Measurements from ENCODE around the gene RARRES2.

RARRES2 gene

DNA sequence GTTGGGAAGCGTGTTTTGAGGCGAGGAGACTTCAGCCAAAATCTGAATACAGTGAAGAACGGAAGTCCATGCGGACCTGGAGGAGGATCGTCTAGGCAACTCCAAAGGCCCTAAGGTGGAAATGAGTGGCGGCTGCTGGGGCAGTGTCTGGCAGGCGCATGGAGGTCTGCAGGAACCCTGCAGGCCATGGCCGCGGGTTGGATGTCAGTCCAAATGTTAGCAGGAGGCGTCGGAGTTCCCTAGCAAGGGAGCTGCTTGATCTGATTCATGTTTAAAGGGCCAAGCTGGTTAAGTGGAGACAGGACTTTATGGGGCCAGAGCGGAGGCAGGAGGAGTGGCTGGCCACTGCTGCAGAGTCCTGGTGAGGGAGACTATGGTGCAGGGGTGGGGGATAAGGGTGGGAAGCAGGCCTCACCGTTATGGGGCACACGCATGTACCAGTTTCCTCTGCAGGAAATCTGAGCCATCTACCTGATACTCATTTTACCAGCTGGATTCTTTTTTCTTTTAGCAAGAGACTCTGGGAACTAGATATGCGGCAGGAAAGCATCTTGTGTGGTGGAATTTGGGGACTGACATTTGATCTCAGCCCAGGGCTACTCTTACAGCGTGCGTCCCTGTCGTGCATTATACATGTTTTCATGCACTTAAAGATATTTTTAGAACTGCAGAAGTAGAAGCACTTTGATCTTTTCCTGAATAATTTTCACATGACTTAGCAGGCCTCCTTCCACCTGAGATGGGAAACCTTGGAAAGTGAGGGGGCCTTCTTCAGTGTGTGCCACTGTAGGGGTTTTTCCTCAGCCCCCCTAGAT is 20.6 kb upstream of the RARRES2 start:
- no peak for DNase-seq (ENCODE audit: low read depth in 3 of 3)

DNA sequence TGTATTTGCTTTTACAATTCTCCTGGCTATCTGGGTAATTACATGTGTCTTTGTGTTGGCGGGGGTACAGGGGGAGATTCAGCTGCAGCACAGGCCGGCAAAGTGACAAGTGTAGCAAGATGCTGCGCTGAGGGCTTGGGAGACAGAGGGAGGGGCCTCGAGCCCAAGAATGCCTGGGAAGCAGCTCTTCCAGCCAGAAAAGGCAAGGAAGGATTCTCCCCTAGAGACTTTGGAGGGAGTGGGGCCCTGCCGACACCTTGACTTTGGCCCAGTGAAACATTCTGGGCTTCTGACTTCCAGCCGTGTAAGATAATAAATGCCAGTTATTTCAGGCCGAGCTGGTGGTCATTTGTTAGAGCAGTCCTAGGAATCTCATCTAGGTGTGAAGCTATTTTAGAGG is 20.0 kb upstream of the RARRES2 start:
- no peak for DNase-seq (ENCODE audit: low read depth in 3 of 3)

DNA sequence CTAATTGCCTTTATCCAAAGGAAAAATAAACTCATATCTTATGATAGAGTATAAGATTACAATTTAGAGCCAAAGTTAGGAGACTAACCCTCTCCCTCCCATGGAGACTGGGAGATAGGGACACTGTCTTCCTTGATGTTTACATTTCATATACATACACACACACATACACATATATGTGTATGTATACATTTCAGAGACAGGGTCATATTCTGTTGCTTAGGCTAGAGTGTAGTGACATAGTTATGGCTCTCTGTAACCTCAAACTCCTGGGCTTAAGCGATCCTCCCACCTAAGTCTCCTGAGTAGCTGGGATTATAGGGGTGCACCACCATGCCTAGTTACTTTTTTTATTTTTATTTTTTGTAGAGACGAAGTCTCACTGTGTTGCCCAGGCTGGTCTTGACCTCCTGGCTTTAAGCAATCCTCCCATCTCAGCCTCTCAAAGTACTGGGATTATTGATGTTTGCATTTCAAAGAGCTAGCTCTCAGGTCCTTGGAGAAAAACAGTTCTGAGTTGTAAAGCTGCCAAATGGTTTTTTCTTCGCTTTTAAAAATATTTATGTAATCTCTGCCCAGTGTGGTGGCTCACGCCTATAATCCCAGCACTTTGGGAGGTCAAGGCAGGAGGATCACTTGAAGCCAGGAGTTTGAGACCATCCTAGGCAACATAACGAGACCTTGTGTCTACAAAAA is 19.1 kb upstream of the RARRES2 start:
- no peak for DNase-seq (ENCODE audit: low read depth in 3 of 3)

DNA sequence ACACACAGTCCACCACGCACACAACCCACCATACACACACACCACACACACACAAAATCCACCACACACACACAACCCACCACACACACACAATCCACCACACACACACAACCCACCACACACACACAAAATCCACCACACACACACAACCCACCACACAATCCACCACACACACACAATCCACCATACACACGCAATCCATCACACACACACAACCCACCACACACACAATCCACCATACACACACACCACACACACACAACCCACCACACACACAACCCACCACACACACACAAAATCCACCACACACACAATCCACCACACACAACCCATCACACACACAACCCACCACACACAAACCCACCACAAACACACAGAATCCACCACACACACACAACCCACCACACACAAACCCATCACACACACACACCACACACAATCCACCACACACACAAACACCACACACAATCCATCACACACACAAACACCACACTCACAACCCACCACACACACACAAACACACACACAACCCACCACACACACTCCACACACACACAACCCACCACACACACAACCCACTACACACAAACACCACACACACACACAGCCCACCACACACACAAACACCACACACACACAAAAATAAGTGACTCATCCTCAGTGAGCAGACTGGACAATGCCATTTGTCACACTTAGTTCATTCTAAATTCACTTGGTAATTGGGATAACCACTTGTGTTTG is 18.4 kb upstream of the RARRES2 start:
- DNase-seq (ENCODE audit: low read depth in 3 of 3): no peak

DNA sequence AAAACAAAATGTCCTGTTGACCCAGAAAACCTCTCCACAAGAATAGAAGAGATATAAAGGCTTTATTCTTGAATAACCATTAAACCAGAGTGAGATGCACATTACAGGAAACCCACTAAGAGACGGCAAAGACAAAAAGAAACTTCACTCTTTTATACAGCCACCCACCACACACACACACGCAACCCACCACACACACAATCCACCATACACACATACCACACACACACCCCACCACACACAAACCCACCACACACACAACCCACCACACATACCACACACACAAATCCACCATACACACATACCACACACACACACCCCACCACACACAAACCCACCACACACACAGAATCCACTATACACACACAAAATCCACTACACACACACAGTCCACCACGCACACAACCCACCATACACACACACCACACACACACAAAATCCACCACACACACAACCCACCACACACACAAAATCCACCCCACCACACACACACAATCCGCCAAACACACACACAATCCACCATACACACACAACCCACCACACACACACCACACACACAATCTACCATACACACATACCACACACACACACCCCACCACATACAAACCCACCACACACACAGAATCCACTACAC is 17.7 kb upstream of the RARRES2 start:
- no peak for DNase-seq (ENCODE audit: low read depth in 3 of 3)

DNA sequence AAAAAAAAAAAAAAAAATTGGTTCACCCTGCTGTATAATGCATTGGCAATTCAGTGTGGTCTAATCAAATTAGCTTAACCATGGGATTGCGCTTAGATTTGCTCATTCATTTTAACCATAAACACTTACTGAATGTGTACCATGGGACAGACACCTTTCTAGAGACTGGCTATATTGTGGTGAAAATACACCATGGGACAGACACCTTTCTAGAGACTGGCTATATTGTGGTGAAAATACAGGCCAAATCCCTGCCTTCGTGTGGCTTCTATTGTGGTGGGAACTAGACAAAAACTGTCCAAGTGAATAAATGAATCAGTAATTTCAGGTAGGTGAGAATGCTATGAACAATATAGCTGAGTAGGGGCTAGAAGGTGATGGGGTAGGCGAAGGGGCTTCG is 17.0 kb upstream of the RARRES2 start:
- no peak for DNase-seq (ENCODE audit: low read depth in 3 of 3)

DNA sequence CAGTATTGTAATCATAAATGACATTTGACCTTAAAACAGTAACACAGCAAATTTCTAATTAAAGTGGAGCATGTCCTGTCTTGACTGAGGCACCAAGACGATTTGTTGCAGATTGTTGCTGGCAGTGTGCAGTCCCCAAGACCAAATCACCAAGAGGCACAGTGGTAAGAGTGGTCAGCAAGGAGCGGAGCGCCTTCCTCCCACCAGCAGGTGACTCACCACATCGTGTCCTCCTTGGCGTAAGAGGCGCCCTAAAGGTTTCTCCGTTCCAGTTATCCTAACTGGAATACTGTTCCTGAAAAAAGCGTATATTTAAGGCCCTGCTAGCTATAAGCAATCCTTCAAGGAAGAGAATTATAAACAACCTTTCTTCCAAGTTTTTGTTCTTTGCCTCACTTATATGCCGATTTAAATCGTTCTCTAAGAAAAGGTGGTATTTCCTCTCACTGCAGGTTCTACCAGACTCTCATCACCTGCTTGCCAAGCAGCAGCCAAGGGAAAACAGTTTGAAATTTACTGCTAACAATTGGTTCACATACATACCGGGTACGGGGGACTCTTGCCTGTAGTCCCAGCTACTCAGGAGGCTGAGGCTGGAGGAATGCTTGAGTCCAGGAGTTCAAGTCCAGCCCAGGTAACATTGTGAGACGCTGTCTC is 16.5 kb upstream of the RARRES2 start:
- DNase-seq (ENCODE audit: low read depth in 3 of 3): no peak

DNA sequence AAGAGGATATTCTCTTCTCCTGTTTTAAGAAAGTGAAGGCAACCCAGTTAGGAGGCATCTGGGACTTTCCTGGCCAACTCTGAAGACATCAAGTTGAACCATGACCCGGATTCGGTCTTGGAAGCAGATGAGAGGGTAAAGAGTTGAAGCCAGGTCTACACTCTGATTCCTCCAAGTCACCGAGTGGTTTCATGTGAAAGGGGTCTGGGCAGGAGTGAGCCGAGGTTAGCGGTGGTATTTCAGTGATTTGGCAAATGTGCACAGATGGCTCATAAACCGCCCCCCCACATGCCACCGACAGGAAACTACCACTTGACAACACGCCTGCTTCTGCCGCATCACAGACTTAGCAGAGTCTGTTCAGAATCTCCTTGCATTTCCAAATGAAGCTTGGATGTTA is 15.8 kb upstream of the RARRES2 start:
- peak; percentile 33 to 56 (median 38) for DNase-seq (ENCODE audit: low read depth in 3 of 3)

DNA sequence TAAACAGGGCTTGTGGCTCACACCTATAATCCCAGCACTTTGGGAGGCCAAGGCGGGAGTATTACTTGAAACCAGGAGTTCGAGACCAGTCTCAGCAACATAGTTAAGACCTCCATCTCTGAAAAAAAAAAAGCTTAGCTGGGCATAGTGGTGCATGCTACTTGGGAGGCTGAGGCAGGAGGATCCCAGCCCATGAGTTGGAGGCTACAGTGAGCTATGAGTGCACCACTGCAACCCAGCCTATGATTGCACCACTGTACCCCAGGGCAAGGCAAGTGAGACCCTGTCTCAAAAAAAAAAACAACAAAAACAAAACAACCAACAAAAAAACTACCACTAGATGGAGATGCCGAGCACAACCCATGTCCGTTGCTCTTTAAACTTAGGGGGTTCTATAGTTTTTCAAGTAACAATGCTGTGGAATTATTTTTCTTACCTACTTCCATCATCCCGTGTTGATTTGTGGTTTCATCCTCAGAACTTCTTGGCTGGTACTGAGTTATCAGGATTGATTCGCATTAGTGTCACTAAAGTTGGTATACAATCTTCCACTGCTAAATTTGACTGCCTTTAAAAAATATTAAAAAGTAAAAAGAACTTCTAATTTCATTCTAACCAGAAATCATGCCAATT is 15.0 kb upstream of the RARRES2 start:
- no peak for DNase-seq (ENCODE audit: low read depth in 3 of 3)

DNA sequence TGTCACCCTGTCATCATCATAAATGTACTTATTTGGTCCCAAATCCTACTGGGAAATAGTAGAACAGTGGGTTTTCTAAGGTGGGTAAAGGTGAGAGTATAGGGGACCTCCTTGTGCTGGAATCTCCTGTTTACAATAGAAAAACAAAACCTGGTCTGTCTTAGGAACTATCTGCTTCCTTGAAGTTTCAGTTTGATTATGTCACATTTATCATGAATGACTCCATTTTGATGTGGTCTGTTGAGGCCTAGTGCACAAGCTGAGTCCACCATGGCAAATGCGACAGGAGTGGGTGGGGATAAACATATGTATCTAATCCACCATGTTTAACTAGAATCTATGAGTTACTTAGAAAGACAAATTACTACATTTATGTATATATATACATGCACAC is 14.2 kb upstream of the RARRES2 start:
- no peak for DNase-seq (ENCODE audit: low read depth in 3 of 3)

DNA sequence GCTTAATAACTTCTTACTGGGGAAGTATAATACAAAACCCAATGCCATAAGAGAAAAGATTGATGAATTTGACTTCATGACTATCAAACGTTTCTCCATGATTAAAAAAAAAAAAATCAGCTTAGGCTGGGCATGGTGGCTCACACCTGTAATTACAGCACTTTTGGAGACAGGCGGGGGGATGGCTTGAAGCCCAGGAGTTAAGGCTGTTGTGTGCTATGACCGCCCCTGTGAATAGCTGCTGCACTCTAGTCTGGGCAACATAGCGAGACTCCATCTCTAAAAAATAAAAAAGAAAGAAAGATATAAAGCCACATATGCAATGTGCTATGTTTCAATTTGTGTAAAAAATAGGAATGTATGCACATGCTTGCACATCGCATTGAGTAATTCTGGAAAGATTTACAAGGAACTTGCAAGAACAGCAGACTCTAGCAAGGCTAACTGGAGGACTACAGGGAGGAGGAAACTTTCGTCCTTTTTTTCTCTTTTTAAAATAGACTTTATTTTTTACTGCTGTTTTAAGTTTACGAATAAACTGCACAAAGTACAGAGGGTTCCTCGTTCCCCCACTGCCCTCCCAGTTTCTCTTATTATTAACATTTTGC is 10.3 kb upstream of the RARRES2 start:
- DNase-seq (ENCODE audit: low read depth in 3 of 3): no peak

DNA sequence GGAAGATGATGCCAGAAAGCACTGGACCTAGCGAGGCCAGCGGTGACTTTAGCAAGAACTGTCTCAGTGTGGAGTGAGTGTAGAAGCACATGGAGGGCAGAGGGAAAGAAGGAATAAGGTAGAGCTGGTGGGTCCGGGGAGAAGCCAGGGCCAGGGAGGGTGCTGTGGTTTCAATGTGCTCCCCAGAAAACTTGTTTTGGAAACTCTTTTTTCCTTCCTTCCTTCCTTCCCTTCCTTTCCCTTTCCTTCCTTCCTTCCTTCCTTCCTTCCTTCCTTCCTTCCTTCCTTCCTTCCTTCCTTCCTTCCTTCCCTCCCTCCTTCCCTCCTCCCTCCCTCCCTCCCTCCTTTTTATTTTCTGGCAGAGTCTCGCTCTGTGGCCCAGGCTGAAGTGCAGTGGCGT is 5.5 kb upstream of the RARRES2 start:
- DNase-seq (ENCODE audit: low read depth in 3 of 3): no peak

DNA sequence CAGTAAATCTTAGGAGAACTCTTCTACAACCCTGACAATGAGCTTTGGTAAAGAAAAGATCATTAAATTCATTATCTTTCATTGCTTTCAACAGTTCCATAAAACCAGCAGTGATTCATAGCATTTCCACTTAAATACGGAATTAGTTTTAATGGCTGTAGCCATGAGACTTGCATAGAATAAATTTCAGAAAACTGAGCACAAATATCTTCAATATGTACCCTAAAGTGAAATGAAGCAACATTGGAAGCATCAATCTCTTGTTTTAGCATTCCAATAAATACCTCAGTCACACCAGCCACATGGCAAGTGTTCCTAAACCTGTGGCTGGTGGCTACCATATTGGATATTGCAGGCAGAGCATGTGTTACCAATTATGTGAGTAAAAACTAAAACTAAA is 3.6 kb upstream of the RARRES2 start:
- no peak for DNase-seq (ENCODE audit: low read depth in 3 of 3)

DNA sequence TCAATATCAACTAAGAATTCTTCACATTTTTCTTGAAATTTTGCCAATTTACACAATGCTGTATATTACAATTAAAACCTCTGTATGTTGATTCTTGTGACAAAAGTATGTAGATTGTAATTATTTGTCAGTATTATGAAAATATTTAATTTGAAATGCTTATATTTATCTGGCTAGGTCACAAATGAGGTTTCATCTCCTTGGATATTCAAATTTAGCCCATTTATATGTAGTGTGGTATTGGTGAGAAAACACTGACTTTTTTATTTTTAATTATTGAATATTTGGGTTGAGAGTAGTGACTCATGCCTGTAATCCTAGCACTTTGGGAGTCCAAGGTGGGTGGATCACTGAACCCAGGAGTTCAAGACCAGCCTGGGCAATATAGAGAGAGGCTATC is 2.9 kb upstream of the RARRES2 start:
- no peak for DNase-seq (ENCODE audit: low read depth in 3 of 3)

DNA sequence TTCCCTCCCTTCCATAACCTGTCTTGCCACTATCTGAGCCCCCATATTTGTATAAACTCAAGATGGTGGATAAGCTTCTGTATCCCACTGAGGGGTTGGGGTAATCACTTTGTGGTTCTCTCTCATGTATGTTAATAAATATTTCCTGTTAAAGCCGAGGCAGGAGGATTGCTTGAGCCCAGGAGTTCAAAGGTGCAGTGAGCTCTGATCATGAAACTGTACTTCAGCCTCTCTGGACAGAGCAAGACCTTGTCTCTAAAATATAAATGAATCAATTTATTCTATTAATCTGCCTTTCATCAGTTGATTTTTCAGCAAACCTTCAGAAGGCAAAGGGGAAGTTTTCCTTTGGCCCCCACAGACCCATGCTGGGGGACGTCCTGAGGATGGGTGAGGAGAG is 1.8 kb upstream of the RARRES2 start:
- DNase-seq (ENCODE audit: low read depth in 3 of 3): no peak

DNA sequence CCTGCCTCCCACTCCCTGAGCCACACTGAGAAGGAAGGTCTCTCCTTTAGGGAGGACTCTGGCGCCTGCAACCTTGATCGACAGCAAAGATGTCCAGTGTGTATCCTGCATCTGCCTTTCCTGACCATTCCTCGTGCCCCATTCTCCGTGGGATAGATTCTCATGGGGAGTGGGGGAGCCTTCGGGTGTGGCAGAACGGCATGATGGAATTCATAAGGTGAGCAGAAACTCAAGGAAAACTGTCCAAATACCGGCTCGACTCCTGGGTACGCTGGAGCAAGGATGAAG is 636 bp upstream of the RARRES2 start:
- DNase-seq (ENCODE audit: low read depth in 3 of 3): no peak

DNA sequence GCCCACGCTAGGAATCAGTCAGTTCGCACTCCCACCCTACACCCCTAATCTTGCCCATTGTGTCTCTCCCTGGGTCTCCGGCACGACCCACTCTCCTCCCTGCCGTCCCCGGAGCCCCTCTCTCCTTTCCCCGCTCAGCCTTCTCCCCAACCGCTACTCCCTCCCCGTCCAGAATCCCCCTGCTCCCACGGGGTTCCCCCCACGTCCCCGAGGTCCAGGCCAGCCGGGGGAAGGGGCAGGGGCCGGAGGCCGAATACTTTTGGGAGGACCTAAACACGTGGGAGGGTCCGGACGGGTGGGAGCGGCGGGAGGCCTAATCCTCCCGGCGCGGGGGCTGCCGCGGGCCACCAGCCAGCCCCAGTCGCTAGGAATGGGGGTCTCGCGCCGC is 560 bp downstream of the RARRES2 start:
- DNase-seq (ENCODE audit: low read depth in 3 of 3): no peak

DNA sequence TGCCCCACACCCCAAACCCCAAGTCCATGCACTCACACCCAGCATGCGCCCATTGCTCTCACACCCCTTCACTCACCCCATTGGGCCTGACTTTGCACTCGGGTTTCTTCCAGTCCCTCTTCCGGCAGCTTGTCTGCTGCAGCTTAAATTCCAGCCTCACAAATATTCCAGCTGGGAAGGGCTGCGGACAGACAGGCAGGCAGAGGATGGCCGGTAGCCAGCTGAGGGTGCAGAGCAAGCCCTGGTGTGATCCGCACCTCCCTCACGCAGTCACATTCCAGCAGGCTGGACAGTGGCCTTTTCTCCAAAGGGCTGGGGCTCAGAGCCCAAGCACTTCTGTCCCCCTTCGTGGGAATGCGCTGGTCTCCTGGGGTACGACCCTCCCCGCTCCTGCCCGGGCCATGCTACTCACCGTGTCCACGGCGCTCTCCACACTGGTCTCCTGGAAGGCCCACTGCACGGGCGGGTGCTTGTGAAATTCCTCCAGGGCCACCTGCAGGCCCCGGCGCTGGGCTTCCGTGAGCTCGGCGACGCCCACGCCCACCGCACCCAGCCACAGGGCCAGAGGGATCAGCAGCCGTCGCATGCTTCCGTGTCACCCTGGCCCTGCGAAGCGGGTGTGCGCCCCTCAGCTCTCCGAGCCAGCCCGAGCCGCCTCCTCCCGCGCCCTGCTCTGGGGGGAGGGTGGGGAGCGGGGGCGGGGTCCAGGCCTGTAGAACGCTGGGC is 1.2 kb downstream of the RARRES2 start:
- no peak for DNase-seq (ENCODE audit: low read depth in 3 of 3)

DNA sequence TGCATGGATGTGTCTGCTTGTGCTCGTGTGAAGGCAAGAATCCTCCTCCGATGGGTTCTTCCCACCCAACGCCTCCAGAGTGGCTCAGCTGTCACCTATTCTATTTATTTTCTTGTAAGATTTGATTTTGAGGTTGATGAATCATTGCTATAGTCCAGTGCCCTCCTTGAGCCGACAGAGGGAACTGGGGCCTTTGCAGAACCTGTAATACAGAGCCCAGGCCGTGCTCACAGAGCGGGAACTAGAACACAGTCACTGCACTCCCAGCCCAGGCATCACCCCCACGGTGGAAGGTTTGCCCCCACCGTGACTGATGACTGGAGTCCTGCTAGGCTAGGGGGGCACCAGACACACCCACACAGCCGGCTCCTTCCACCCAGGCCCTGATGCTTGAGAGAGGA is 2.0 kb downstream of the RARRES2 start:
- no peak for DNase-seq (ENCODE audit: low read depth in 3 of 3)

DNA sequence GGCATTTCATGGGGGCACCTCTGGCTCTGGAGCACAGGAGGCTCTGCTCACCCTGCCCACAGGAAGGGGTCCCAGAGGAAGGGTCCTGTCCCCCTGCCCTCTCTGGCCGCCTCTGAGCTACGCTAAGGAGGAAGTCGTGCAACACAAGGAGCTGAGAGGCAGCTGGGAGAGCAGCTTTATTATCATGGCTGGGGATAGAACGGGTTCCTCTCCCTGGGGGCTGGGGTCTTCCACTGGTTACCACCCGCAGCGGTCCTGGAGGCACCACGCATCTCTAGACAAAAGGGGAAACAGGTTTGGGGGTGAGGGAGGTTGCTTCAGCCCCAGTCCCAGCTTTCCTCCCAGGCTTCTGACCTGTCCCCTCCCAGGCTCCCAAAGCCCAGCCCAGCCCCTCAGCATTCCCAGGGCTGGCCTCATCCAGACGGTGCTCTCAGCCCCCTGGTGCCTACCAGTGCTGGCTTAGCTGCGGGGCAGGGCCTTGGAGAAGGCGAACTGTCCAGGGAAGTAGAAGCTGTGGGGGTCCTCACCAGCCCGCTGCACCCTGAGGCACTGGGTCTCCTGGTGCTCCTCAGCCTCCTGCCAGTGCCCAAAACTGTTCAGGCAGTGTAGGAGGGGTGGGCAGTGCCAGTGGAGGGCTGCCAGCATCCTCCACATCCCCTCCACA is 3.1 kb downstream of the RARRES2 start:
- no peak for DNase-seq (ENCODE audit: low read depth in 3 of 3)
